Measurements from ENCODE around the gene CDYL2.

The CDYL2 gene

GRCh38 chr16:80586476-80586875, 217.9 kb downstream of the CDYL2 start:
- DNase-seq: no peak

GRCh38 chr16:80585764-80586163, 218.6 kb downstream of the CDYL2 start:
- DNase-seq: no peak

GRCh38 chr16:80583466-80583865, 220.9 kb downstream of the CDYL2 start:
- no peak for DNase-seq

- DNase-seq: no peak
Measured at GRCh38 chr16:80580109-80580832, 224.1 kb downstream of the CDYL2 start.

- no peak for DNase-seq
Measured at GRCh38 chr16:80577485-80578280, 226.7 kb downstream of the CDYL2 start.

GRCh38 chr16:80576343-80576912, 228.0 kb downstream of the CDYL2 start:
- no peak for DNase-seq

- DNase-seq: no peak
Measured at GRCh38 chr16:80573700-80574120, 230.7 kb downstream of the CDYL2 start.

GRCh38 chr16:80570106-80570478, 234.3 kb downstream of the CDYL2 start:
- no peak for DNase-seq

GRCh38 chr16:80569440-80570105, 234.8 kb downstream of the CDYL2 start:
- DNase-seq: no peak

GRCh38 chr16:80564394-80564793, 240.0 kb downstream of the CDYL2 start:
- no peak for DNase-seq

GRCh38 chr16:80563066-80563465, 241.3 kb downstream of the CDYL2 start:
- no peak for DNase-seq

- DNase-seq: no peak
Measured at GRCh38 chr16:80559369-80559768, 245.0 kb downstream of the CDYL2 start.

GRCh38 chr16:80557037-80557436, 247.4 kb downstream of the CDYL2 start:
- DNase-seq: no peak

- no peak for DNase-seq
Measured at GRCh38 chr16:80556481-80556880, 247.9 kb downstream of the CDYL2 start.

GRCh38 chr16:80554033-80554432, 250.4 kb downstream of the CDYL2 start:
- DNase-seq: no peak

- DNase-seq: no peak
Measured at GRCh38 chr16:80552277-80552676, 252.1 kb downstream of the CDYL2 start.
